HL-60/S4 treated with retinoic acid at 250 ng/mL for 4 days and 3 days (cell line): ENCODE results near the gene CLIP1.
"Not testable (repeated sequence)": the region's sequence is repeated elsewhere in the genome, so short reads cannot be mapped to it uniquely, and the experiment has no call there.

ENCODE experiments used
- in situ Hi-C: fragments of 300-500 bp; cut with MboI; formaldehyde crosslinking; loops from 2 replicates; pipeline ENCODE4 v1.7.0; 2022; ENCODE audit warnings: low sequenced_read_pairs

CLIP1 gene

GRCh38 chr12:122437656-122438121 is 15.2 kb upstream of the CLIP1 start:
- in situ Hi-C loops, result no loop called here

- in situ Hi-C loops, result no loop called here
These were observed 12.7 kb upstream of the CLIP1 start for GRCh38 chr12:122435186-122435585.

GRCh38 chr12:122429043-122429442 is 6.6 kb upstream of the CLIP1 start:
- in situ Hi-C loops, result not testable (repeated sequence)

GRCh38 chr12:122427403-122427802 is 4.9 kb upstream of the CLIP1 start:
- in situ Hi-C loops, result no loop called here

- in situ Hi-C loops, result no loop called here
These were observed 1.0 kb upstream of the CLIP1 start for GRCh38 chr12:122423258-122424165.

GRCh38 chr12:122422730-122423257 is 325 bp upstream of the CLIP1 start:
- in situ Hi-C loops, result no loop called here

- in situ Hi-C loops, result no loop called here
These were observed 1.2 kb downstream of the CLIP1 start for GRCh38 chr12:122421187-122421820.

- in situ Hi-C loops, result no loop called here
These were observed 1.9 kb downstream of the CLIP1 start for GRCh38 chr12:122420471-122421162.

- in situ Hi-C loops, result not testable (repeated sequence)
These were observed 3.4 kb downstream of the CLIP1 start for GRCh38 chr12:122419094-122419493.

- in situ Hi-C loops, result not testable (repeated sequence)
These were observed 6.8 kb downstream of the CLIP1 start for GRCh38 chr12:122415665-122416064.

GRCh38 chr12:122413516-122414404 is 8.7 kb downstream of the CLIP1 start:
- in situ Hi-C loops, result no loop called here

GRCh38 chr12:122412851-122413433 is 9.5 kb downstream of the CLIP1 start:
- in situ Hi-C loops, result no loop called here

- in situ Hi-C loops, result no loop called here
These were observed 10.9 kb downstream of the CLIP1 start for GRCh38 chr12:122411537-122411936.

GRCh38 chr12:122407208-122407607 is 15.3 kb downstream of the CLIP1 start:
- in situ Hi-C loops, result no loop called here

GRCh38 chr12:122406701-122407164 is 15.7 kb downstream of the CLIP1 start:
- in situ Hi-C loops, result no loop called here

GRCh38 chr12:122403831-122404230 is 18.6 kb downstream of the CLIP1 start:
- in situ Hi-C loops, result no loop called here

- in situ Hi-C loops, result no loop called here
These were observed 19.2 kb downstream of the CLIP1 start for GRCh38 chr12:122403115-122403770.

- in situ Hi-C loops, result no loop called here
These were observed 20.2 kb downstream of the CLIP1 start for GRCh38 chr12:122402264-122402663.
